ENCODE results near the gene FBXO33.
"Not testable (repeated sequence)": the region's sequence is repeated elsewhere in the genome, so short reads cannot be mapped to it uniquely, and the experiment has no call there.

The FBXO33 gene

GRCh38 chr14:39368261-39368959 is 63.8 kb downstream of the FBXO33 start:
- DNase-seq, result no peak

- no peak for DNase-seq
Measured at GRCh38 chr14:39367387-39367751, 64.9 kb downstream of the FBXO33 start.

- no peak for DNase-seq
Measured at GRCh38 chr14:39366460-39367386, 65.5 kb downstream of the FBXO33 start.

- no peak for DNase-seq
Measured at GRCh38 chr14:39365354-39365753, 66.9 kb downstream of the FBXO33 start.

- no peak for DNase-seq
Measured at GRCh38 chr14:39364509-39364908, 67.7 kb downstream of the FBXO33 start.

- DNase-seq, result not testable (repeated sequence)
Measured at GRCh38 chr14:39361556-39361955, 70.7 kb downstream of the FBXO33 start.

- DNase-seq, result no peak
Measured at GRCh38 chr14:39360316-39360715, 71.9 kb downstream of the FBXO33 start.

- DNase-seq, result not testable (repeated sequence)
Measured at GRCh38 chr14:39359069-39359468, 73.2 kb downstream of the FBXO33 start.

GRCh38 chr14:39351708-39352107 is 80.5 kb downstream of the FBXO33 start:
- DNase-seq, result no peak

- no peak for DNase-seq
Measured at GRCh38 chr14:39350866-39351265, 81.4 kb downstream of the FBXO33 start.

Data from NCI-H2029 treated with DMSO at 0.1 percent for 48 hours (cell line).